VCaP (cell line): ENCODE measurements around the gene ZBTB20.

Experiments
- H3K27ac ChIP-seq: fragments of 450-650 bp; 2 replicates; pipeline ENCODE4 v1.5.1; 2017
- TF ChIP-seq, protein P1 (sequence below): fragments of 450-650 bp; conservative IDR thresholded peaks from 2 replicates; pipeline ENCODE4 v1.5.1; 2017; ENCODE audit warnings: mild to moderate bottlenecking, moderate library complexity

The ZBTB20 gene

DNA sequence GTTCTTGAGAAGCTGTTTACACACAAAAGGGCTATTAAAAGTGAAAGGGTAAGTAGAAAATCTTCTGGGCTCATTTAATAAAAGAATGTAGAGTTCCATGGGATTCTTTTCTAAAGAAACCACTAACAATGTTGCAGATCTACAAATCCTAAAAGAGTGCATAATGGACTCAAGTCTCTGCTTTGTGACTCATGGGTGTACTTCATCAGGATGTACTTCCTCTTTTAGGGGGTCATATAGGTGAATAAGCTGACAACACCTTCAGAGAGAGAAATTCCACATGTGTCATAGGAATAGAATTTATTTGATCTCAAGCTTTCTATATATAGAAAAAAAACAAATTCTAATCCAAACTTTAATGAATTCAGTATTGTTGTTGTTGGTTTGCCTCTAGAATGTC is 497.8 kb downstream of the ZBTB20 start:
- H3K27ac ChIP-seq: no peak overlapping the region
- TF ChIP-seq, protein P1, sequence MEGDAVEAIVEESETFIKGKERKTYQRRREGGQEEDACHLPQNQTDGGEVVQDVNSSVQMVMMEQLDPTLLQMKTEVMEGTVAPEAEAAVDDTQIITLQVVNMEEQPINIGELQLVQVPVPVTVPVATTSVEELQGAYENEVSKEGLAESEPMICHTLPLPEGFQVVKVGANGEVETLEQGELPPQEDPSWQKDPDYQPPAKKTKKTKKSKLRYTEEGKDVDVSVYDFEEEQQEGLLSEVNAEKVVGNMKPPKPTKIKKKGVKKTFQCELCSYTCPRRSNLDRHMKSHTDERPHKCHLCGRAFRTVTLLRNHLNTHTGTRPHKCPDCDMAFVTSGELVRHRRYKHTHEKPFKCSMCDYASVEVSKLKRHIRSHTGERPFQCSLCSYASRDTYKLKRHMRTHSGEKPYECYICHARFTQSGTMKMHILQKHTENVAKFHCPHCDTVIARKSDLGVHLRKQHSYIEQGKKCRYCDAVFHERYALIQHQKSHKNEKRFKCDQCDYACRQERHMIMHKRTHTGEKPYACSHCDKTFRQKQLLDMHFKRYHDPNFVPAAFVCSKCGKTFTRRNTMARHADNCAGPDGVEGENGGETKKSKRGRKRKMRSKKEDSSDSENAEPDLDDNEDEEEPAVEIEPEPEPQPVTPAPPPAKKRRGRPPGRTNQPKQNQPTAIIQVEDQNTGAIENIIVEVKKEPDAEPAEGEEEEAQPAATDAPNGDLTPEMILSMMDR: no peak

DNA sequence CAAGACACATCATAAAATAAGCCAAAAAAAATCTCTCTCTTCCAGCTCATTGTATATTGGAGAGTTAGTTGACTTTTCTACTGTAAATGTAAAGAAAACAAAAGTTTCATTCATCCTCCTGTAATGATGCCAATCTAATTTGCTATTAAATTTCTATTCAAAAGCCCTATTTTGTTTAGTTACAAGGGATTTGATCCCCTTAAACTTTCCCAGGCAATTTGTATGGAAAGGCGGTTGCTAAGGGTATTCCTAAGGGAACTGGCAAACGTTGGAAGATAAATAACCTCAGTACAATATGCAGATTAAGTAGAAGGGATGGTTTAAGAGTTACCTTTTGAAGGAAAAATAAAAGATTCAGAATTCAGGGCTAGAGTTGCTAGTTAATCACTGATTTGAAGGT is 500.6 kb downstream of the ZBTB20 start:
- no peak overlapping the region for H3K27ac ChIP-seq
- TF ChIP-seq, protein P1: no peak

- TF ChIP-seq, protein P1: no peak
These were observed 501.7 kb downstream of the ZBTB20 start for GRCh38 chr3:114645392-114645791.

GRCh38 chr3:114644367-114644766 is 502.7 kb downstream of the ZBTB20 start:
- TF ChIP-seq, protein P1: no peak
- no peak overlapping the region for H3K27ac ChIP-seq

More at GRCh38 chr3:114645392-114645791, 501.7 kb downstream of the ZBTB20 start:
- H3K27ac ChIP-seq: no peak overlapping the region

- no peak overlapping the region for H3K27ac ChIP-seq
- TF ChIP-seq, protein P1: no peak
These were observed 503.9 kb downstream of the ZBTB20 start for GRCh38 chr3:114642951-114643741.

DNA sequence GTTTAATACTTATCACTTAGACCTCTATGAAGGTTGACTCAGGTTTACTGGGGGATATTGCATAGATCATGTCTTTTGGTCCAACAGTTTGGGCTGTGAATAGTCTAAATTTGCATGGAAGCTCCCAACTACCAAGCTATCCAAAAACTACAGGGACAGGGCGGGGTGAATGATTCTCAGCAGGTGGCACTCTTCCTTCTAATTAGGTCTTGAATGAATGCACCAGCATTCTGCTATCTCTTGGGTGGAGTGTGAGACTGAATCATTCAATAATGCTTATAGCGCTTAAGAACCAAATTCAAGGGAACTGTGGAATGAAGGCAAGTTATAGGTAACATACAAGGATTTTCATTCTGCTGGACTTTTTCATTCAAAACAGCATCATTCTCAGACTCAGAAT is 507.0 kb downstream of the ZBTB20 start:
- TF ChIP-seq, protein P1: no peak

GRCh38 chr3:114639171-114639570 is 507.9 kb downstream of the ZBTB20 start:
- H3K27ac ChIP-seq: no peak overlapping the region
- TF ChIP-seq, protein P1: no peak

More for the DNA sequence above, 507.0 kb downstream of the ZBTB20 start:
- H3K27ac ChIP-seq: no peak overlapping the region
